IMR-90 (cell line): ENCODE data around the gene ASB1. TPM values are rescaled to one million over a fixed set of nuclear protein-coding genes. Genes with fewer than 3 reads are reported as not detected.

ENCODE experiments used
- ATAC-seq: fragments of 200-7000 bp; cut with Tn5 transposase; 2 replicates; pipeline ENCODE4 v1.9.1; 2020; ENCODE audit warnings: low read depth, mild to moderate bottlenecking, moderate library complexity
- BruUV-seq: library from RNA; stranded (reverse); fragments of 400-500 nt; replicated peaks from 2 replicates; lab custom pipeline; 2021; lab: Mats Ljungman, UMichigan
- CTCF ChIA-PET: fragments of 300-600 bp; formaldehyde crosslinking; extraction: SDS; loops from one replicate; lab custom pipeline; 2021; ENCODE audit warnings: antibody characterized with exemption; lab: Yijun Ruan, JAX
- POLR2A ChIA-PET: fragments of 300-600 bp; sonication (Branson Sonifier 250); formaldehyde crosslinking; loops from one replicate; lab custom pipeline; 2022; ENCODE audit warnings: antibody characterized with exemption; ENCODE audit not compliant: unreplicated experiment; lab: Charles Lee
- DNase-seq: peaks from one replicate; pipeline ENCODE4 v3.0.0; 2013
- H2AFZ ChIP-seq: replicated peaks from 2 replicates; pipeline ENCODE3; 2013; ENCODE audit warnings: low read length, mild to moderate bottlenecking; ENCODE audit not compliant: poor library complexity
- H2AK5ac ChIP-seq: 2 replicates; pipeline ENCODE4 v1.6.1; 2013; ENCODE audit warnings: low read depth, low read length, inconsistent platforms
- H2AK9ac ChIP-seq: replicated peaks from 2 replicates; pipeline ENCODE3; 2013; ENCODE audit warnings: mild to moderate bottlenecking, low read depth, low read length, moderate library complexity; ENCODE audit not compliant: poor library complexity
- H2BK120ac ChIP-seq: 2 replicates; pipeline ENCODE4 v1.6.1; 2013; ENCODE audit warnings: low read depth, low read length, inconsistent platforms
- H2BK15ac ChIP-seq: 3 replicates; pipeline ENCODE4 v1.6.1; 2013; ENCODE audit warnings: low read depth, low read length, inconsistent platforms
- H2BK20ac ChIP-seq: 2 replicates; pipeline ENCODE4 v1.6.1; 2013; ENCODE audit warnings: low read depth, mild to moderate bottlenecking, inconsistent platforms, low read length, moderate library complexity
- H2BK5ac ChIP-seq: 2 replicates; pipeline ENCODE4 v1.6.1; 2013; ENCODE audit warnings: mild to moderate bottlenecking, low read depth, low read length, inconsistent platforms; ENCODE audit not compliant: poor library complexity, severe bottlenecking
- H3K14ac ChIP-seq: replicated peaks from 2 replicates; pipeline ENCODE4 v1.6.1; 2013; ENCODE audit warnings: low read depth, low read length, inconsistent platforms
- H3K18ac ChIP-seq: 2 replicates; pipeline ENCODE4 v1.6.1; 2013; ENCODE audit warnings: low read depth, low read length, control low read depth
- H3K23ac ChIP-seq: 2 replicates; pipeline ENCODE4 v1.6.1; 2013; ENCODE audit warnings: low read depth, low read length, inconsistent platforms
- H3K27ac ChIP-seq: 2 replicates; pipeline ENCODE4 v1.5.1; 2013; ENCODE audit warnings: mild to moderate bottlenecking, control low read depth, low read length; ENCODE audit not compliant: insufficient read depth
- H3K27me3 ChIP-seq: 2 replicates; pipeline ENCODE4 v1.6.1; 2013; ENCODE audit warnings: low read length; ENCODE audit not compliant: control insufficient read depth, insufficient read depth
- H3K36me3 ChIP-seq: 2 replicates; pipeline ENCODE4 v1.6.1; 2013; ENCODE audit warnings: low read length, mixed read lengths; ENCODE audit not compliant: control insufficient read depth, insufficient read depth
- H3K4ac ChIP-seq: 2 replicates; pipeline ENCODE4 v1.6.1; 2013; ENCODE audit warnings: low read depth, low read length, inconsistent platforms
- H3K4me1 ChIP-seq: 2 replicates; pipeline ENCODE4 v1.6.1; 2013; ENCODE audit warnings: low read length, mixed read lengths; ENCODE audit not compliant: control insufficient read depth, insufficient read depth
- H3K4me2 ChIP-seq: 2 replicates; pipeline ENCODE4 v1.6.1; 2013; ENCODE audit warnings: low read depth, mild to moderate bottlenecking, control low read depth, low read length, moderate library complexity
- H3K4me3 ChIP-seq: 2 replicates; pipeline ENCODE4 v1.5.1; 2013; ENCODE audit warnings: low read depth, mild to moderate bottlenecking, control low read depth, low read length, moderate library complexity; ENCODE audit not compliant: insufficient read depth
- H3K56ac ChIP-seq: 2 replicates; pipeline ENCODE4 v1.6.1; 2013; ENCODE audit warnings: low read length, inconsistent platforms; ENCODE audit not compliant: insufficient read depth; ENCODE audit errors: extremely low read depth
- H3K79me1 ChIP-seq, 2 experiments: 2 replicates each; pipeline ENCODE4 v1.6.1; 2013; ENCODE audit warnings: low read length in 2 of 2, inconsistent platforms in 1 of 2, low read depth in 1 of 2
- H3K9ac ChIP-seq: 2 replicates; pipeline ENCODE4 v1.6.1; 2013; ENCODE audit warnings: low read depth, low read length, control low read depth
- H3K9me1 ChIP-seq: 2 replicates; pipeline ENCODE4 v1.6.1; 2013; ENCODE audit warnings: low read length, inconsistent platforms; ENCODE audit not compliant: insufficient read depth
- H3K9me3 ChIP-seq: 2 replicates; pipeline ENCODE4 v1.6.1; 2013; ENCODE audit warnings: low read length; ENCODE audit not compliant: control insufficient read depth, insufficient read depth
- H4K20me1 ChIP-seq: 2 replicates; pipeline ENCODE4 v1.6.1; 2013; ENCODE audit warnings: low read length, inconsistent platforms; ENCODE audit not compliant: insufficient read depth
- H4K5ac ChIP-seq: 2 replicates; pipeline ENCODE4 v1.6.1; 2013; ENCODE audit warnings: mild to moderate bottlenecking, low read depth, low read length, control low read depth
- H4K8ac ChIP-seq, 2 experiments: 2 replicates each; pipeline ENCODE4 v1.6.1; 2013; ENCODE audit warnings: low read depth in 2 of 2, low read length in 2 of 2, control low read depth in 1 of 2, inconsistent platforms in 1 of 2
- H4K91ac ChIP-seq: 2 replicates; pipeline ENCODE4 v1.6.1; 2013; ENCODE audit warnings: low read depth, low read length, inconsistent platforms; ENCODE audit not compliant: insufficient read depth
- BHLHE40 ChIP-seq: fragments of 150-350 bp; IDR thresholded peaks from 2 replicates; pipeline ENCODE4 v1.6.1; 2016; ENCODE audit warnings: mild to moderate bottlenecking, low read depth, low read length
- CEBPB ChIP-seq: IDR thresholded peaks from 2 replicates; pipeline ENCODE4 v1.6.1; 2012; ENCODE audit warnings: low read depth, low read length, improper control_type of control experiment
- CHD1 ChIP-seq: IDR thresholded peaks from 2 replicates; pipeline ENCODE4 v1.6.1; 2012; ENCODE audit warnings: low read depth, low read length, improper control_type of control experiment
- FOS ChIP-seq: fragments of 150-350 bp; IDR thresholded peaks from 2 replicates; pipeline ENCODE4 v1.6.1; 2016; ENCODE audit warnings: low read depth, low read length
- MAFK ChIP-seq: IDR thresholded peaks from 2 replicates; pipeline ENCODE4 v1.6.1; 2012; ENCODE audit warnings: low read depth, low read length, improper control_type of control experiment
- MAZ ChIP-seq: IDR thresholded peaks from 2 replicates; pipeline ENCODE4 v1.6.1; 2012; ENCODE audit warnings: low read depth, mild to moderate bottlenecking, low read length, improper control_type of control experiment, moderate library complexity, borderline replicate concordance
- MXI1 ChIP-seq: IDR thresholded peaks from 2 replicates; pipeline ENCODE4 v1.6.1; 2012; ENCODE audit warnings: low read depth, mild to moderate bottlenecking, low read length, moderate library complexity, borderline replicate concordance
- NFE2L2 ChIP-seq: fragments of 150-350 bp; IDR thresholded peaks from 2 replicates; pipeline ENCODE4 v1.6.1; 2016; ENCODE audit warnings: low read depth, mild to moderate bottlenecking, low read length
- RAD21 ChIP-seq: IDR thresholded peaks from 2 replicates; pipeline ENCODE4 v1.6.1; 2012; ENCODE audit warnings: low read length, improper control_type of control experiment
- RCOR1 ChIP-seq: IDR thresholded peaks from 2 replicates; pipeline ENCODE4 v1.6.1; 2012; ENCODE audit warnings: mild to moderate bottlenecking, low read length, improper control_type of control experiment; ENCODE audit not compliant: insufficient replicate concordance
- RFX5 ChIP-seq: IDR thresholded peaks from 2 replicates; pipeline ENCODE4 v1.8.0; 2012; ENCODE audit warnings: low read depth, mild to moderate bottlenecking, low read length, moderate library complexity
- SMC3 ChIP-seq: fragments of 150-350 bp; IDR thresholded peaks from 2 replicates; pipeline ENCODE4 v1.6.1; 2016; ENCODE audit warnings: low read depth, mild to moderate bottlenecking, antibody characterized with exemption, low read length, moderate library complexity
- WGBS, 2 experiments: methylation state at CpG; one replicate each; pipeline versions ENCODE4 v1.1.5 to v1.1.7; 2013; ENCODE audit warnings: missing lambda C conversion rate in 2 of 2; ENCODE audit not compliant: insufficient read length in 1 of 2; ENCODE audit errors: extremely low coverage in 2 of 2; 5-methylcytosine and 5-hydroxymethylcytosine counted together
- dilution Hi-C: fragments of 300-500 bp; cut with HindIII; formaldehyde crosslinking; loops from one replicate; pipeline ENCODE4 v1.14.3; 2018; ENCODE audit warnings: low sequenced_read_pairs; ENCODE audit not compliant: unreplicated experiment
- in situ Hi-C: fragments of 300-500 bp; cut with MboI; formaldehyde crosslinking; loops from 3 replicates; pipeline ENCODE4 v1.14.3; 2019; ENCODE audit warnings: low sequenced_read_pairs, inconsistent platforms, mixed read lengths
- intact Hi-C: fragments of 100-400 bp; cut with micrococcal nuclease; formaldehyde crosslinking; loops from 2 replicates; pipeline ENCODE4 v1.10.0; 2022
- polyA plus RNA-seq, 3 experiments: library from polyadenylated mRNA; depleted of rRNA; stranded (reverse); fragments of >200 nt; gene quantifications; 2 replicates each; pipeline ENCODE4 v1.2.3, GENCODE V29; 2012; ENCODE audit warnings: low replicate concordance in 1 of 3
- total RNA-seq: library from RNA; depleted of rRNA; stranded (reverse); fragments of >200 nt; gene quantifications from 2 replicates; pipeline ENCODE4 v1.2.3, GENCODE V29; 2012
- TF ChIP-seq, protein P1 (sequence below): fragments of 150-350 bp; IDR thresholded peaks from 2 replicates; pipeline ENCODE4 v1.6.1; 2016; ENCODE audit warnings: low read depth, mild to moderate bottlenecking, low read length, moderate library complexity, borderline replicate concordance
- TF ChIP-seq, protein P2 (sequence below): fragments of 150-350 bp; IDR thresholded peaks from 2 replicates; pipeline ENCODE4 v1.6.1; 2017; ENCODE audit warnings: mild to moderate bottlenecking, antibody characterized with exemption, low read length, low read depth
- TF ChIP-seq, protein P3 (sequence below): conservative IDR thresholded peaks from 2 replicates; pipeline ENCODE4 v1.5.1; 2012; ENCODE audit warnings: mild to moderate bottlenecking, low read depth, low read length, improper control_type of control experiment

ASB1 gene
- total and polyA plus RNA-seq, 2 of the 4 experiments (the other 2 are of a cell fraction) = 23.5 to 37.3 TPM

DNA sequence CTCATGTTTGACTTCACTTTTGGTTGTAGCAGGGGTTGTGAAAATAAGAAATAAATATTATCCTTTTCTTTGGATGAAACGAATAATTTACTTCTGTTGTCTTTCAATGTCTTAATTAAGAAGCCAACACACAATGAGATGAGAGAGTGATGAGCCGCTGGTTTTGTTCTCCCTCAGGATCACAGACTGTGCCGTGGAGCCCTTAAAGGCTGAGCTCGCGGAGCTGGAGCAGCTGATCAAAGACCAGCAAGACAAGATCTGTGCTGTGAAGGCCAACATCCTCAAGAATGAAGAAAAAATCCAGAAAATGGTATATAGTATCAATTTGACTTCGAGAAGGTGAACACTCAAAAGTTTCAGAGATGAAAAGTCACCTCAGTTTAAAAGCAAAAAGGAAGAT, 28.1 kb upstream of the ASB1 start:
- H2BK15ac ChIP-seq = no peak overlapping the region
- no peak overlapping the region for H2BK20ac ChIP-seq
- ATAC-seq (no peak), DNase-seq (no peak)
- TF ChIP-seq SMC3 = no peak
- TF ChIP-seq FOS = no peak
- TF ChIP-seq NFE2L2 = no peak
- TF ChIP-seq, protein P1, sequence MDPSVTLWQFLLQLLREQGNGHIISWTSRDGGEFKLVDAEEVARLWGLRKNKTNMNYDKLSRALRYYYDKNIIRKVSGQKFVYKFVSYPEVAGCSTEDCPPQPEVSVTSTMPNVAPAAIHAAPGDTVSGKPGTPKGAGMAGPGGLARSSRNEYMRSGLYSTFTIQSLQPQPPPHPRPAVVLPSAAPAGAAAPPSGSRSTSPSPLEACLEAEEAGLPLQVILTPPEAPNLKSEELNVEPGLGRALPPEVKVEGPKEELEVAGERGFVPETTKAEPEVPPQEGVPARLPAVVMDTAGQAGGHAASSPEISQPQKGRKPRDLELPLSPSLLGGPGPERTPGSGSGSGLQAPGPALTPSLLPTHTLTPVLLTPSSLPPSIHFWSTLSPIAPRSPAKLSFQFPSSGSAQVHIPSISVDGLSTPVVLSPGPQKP = no peak
- TF ChIP-seq, protein P2, sequence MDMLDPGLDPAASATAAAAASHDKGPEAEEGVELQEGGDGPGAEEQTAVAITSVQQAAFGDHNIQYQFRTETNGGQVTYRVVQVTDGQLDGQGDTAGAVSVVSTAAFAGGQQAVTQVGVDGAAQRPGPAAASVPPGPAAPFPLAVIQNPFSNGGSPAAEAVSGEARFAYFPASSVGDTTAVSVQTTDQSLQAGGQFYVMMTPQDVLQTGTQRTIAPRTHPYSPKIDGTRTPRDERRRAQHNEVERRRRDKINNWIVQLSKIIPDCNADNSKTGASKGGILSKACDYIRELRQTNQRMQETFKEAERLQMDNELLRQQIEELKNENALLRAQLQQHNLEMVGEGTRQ = no peak
- TF ChIP-seq MAFK = no peak
- TF ChIP-seq RCOR1 = no peak
- no peak for TF ChIP-seq MAZ
- TF ChIP-seq CHD1 = no peak
- TF ChIP-seq RFX5 = no peak
- no peak for TF ChIP-seq CEBPB
- TF ChIP-seq BHLHE40 = no peak
- no peak for TF ChIP-seq MXI1
- TF ChIP-seq, protein P3, sequence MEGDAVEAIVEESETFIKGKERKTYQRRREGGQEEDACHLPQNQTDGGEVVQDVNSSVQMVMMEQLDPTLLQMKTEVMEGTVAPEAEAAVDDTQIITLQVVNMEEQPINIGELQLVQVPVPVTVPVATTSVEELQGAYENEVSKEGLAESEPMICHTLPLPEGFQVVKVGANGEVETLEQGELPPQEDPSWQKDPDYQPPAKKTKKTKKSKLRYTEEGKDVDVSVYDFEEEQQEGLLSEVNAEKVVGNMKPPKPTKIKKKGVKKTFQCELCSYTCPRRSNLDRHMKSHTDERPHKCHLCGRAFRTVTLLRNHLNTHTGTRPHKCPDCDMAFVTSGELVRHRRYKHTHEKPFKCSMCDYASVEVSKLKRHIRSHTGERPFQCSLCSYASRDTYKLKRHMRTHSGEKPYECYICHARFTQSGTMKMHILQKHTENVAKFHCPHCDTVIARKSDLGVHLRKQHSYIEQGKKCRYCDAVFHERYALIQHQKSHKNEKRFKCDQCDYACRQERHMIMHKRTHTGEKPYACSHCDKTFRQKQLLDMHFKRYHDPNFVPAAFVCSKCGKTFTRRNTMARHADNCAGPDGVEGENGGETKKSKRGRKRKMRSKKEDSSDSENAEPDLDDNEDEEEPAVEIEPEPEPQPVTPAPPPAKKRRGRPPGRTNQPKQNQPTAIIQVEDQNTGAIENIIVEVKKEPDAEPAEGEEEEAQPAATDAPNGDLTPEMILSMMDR = no peak
- no peak for TF ChIP-seq RAD21
- H3K4me3 ChIP-seq = no peak overlapping the region
- H2BK120ac ChIP-seq = no peak overlapping the region
- intact Hi-C loops = no loop called here
- no peak overlapping the region for H3K14ac ChIP-seq
- no peaks in the 10 kb centered on the region for H3K79me1 ChIP-seq
- no peak overlapping the region for H3K27ac ChIP-seq
- H3K9me3 ChIP-seq = no peaks in the 10 kb centered on the region
- in situ Hi-C loops = no loop called here
- no peak overlapping the region for H4K91ac ChIP-seq
- H3K36me3 ChIP-seq = peaks cover 7% of the 10 kb centered on the region; the same call in 1 of the 2 replicates
- H3K4me1 ChIP-seq = no peaks in the 10 kb centered on the region
- no peak overlapping the region for H2AK5ac ChIP-seq
- H3K56ac ChIP-seq = no peak overlapping the region
- dilution Hi-C loops = no loop called here
- POLR2A ChIA-PET = no interaction called here
- H3K23ac ChIP-seq = no peak overlapping the region
- CTCF ChIA-PET = no interaction called here
- no peaks in the 10 kb centered on the region for H3K27me3 ChIP-seq
- no peak overlapping the region for H4K5ac ChIP-seq
- no peak overlapping the region for H2AFZ ChIP-seq
- H3K18ac ChIP-seq = no peak overlapping the region
- no CpG with 5 or more reads among the region's 6 CpGs for WGBS, 2 experiments
- no peak overlapping the region for H3K4ac ChIP-seq
- no peak overlapping the region for H2AK9ac ChIP-seq
- peaks cover 4% of the 10 kb centered on the region; the same call in 1 of the 2 replicates for H3K9me1 ChIP-seq
- no peak overlapping the region for H2BK5ac ChIP-seq
- no peak overlapping the region for H4K8ac ChIP-seq
- no peak overlapping the region for H3K9ac ChIP-seq
- H4K20me1 ChIP-seq = no peaks in the 10 kb centered on the region
- H3K4me2 ChIP-seq = no peak overlapping the region
- no TSS peak for BruUV-seq
